Activated naive CD4-positive, alpha-beta T cell treated with anti-CD3 and anti-CD28 coated beads for 36 hours (primary cell): ENCODE data around the gene EMX2. TPM values are rescaled to one million over a fixed set of nuclear protein-coding genes. Genes with fewer than 3 reads are reported as not detected.

ENCODE experiments used
- CTCF ChIA-PET: fragments of 350-600 bp; sonication (Branson Sonifier 250); formaldehyde crosslinking; loops from one replicate; lab custom pipeline; 2021; ENCODE audit warnings: antibody characterized with exemption; lab: Charles Lee
- DNase-seq: peaks from one replicate; pipeline ENCODE4 v3.0.0-alpha.2; 2020
- H3K27ac Mint-ChIP-seq: one replicate; pipeline ENCODE4 v1.8.0; 2021; ENCODE audit warnings: mild to moderate bottlenecking, mixed read lengths
- H3K27me3 Mint-ChIP-seq: one replicate; pipeline ENCODE4 v1.8.0; 2021; ENCODE audit warnings: low read depth, mixed read lengths
- H3K36me3 Mint-ChIP-seq: one replicate; pipeline ENCODE4 v1.8.0; 2021; ENCODE audit warnings: low read depth, mixed read lengths
- H3K4me1 Mint-ChIP-seq: one replicate; pipeline ENCODE4 v1.8.0; 2021; ENCODE audit warnings: low read depth, mixed read lengths
- H3K4me3 Mint-ChIP-seq: one replicate; pipeline ENCODE4 v1.8.0; 2021; ENCODE audit warnings: mild to moderate bottlenecking, moderate library complexity, mixed read lengths
- H3K9me3 Mint-ChIP-seq: one replicate; pipeline ENCODE4 v1.8.0; 2021; ENCODE audit warnings: mixed read lengths
- intact Hi-C: fragments of 100-400 bp; cut with micrococcal nuclease; formaldehyde crosslinking; loops from one replicate; pipeline ENCODE4 v1.15.1; 2023
- total RNA-seq, 2 experiments: library from RNA; stranded (reverse); gene quantifications; one replicate each; pipeline ENCODE4 v1.2.3, GENCODE V29; 2021

Gene EMX2
- total RNA-seq, 2 experiments from 2014 or later = not detected

GRCh38 chr10:117540640-117541404 lies 1.7 kb upstream of the EMX2 start:
- no peak overlapping the region for H3K4me3 Mint-ChIP-seq
- CTCF ChIA-PET = interaction anchor here (0.6 kb wide), 1 partner anchor 332 kb away, joined by 4 read pairs; no protein-coding TSS in a partner anchor
- no peaks in the 10 kb centered on the region for H3K9me3 Mint-ChIP-seq
- no peaks in the 10 kb centered on the region for H3K36me3 Mint-ChIP-seq
- H3K4me1 Mint-ChIP-seq = peaks cover 28% of the 10 kb centered on the region
- H3K27me3 Mint-ChIP-seq = peaks cover 72% of the 10 kb centered on the region
- no peak overlapping the region for H3K27ac Mint-ChIP-seq
- DNase-seq = no peak
- intact Hi-C loops = loop anchor here (5.0 to 10.0 kb wide), 3 partner anchors 144 to 376 kb away; partner anchors contain the start of gene PDZD8

GRCh38 chr10:117541405-117541908 lies 1.1 kb upstream of the EMX2 start:
- no peak overlapping the region for H3K27ac Mint-ChIP-seq

GRCh38 chr10:117541909-117542705 lies 439 bp upstream of the EMX2 start:
- peak; percentile 38 for DNase-seq
- Mint-ChIP-seq H3K4me3 (peak overlapping the region; percentile 27), H3K4me1 (peaks cover 36% of the 10 kb centered on the region), H3K36me3 (no peaks in the 10 kb centered on the region), H3K27ac (no peak overlapping the region), H3K27me3 (peaks cover 72% of the 10 kb centered on the region), H3K9me3 (no peaks in the 10 kb centered on the region)
- CTCF ChIA-PET = interaction anchor here (1.7 kb wide), 1 partner anchor 9 kb away, joined by 3 read pairs; no protein-coding TSS in a partner anchor
- intact Hi-C loops = loop anchor here (5.0 to 10.0 kb wide), 3 partner anchors 143 to 377 kb away; partner anchors contain the start of gene PDZD8

More at GRCh38 chr10:117541405-117541908, 1.1 kb upstream of the EMX2 start:
- Mint-ChIP-seq H3K4me1 (peaks cover 33% of the 10 kb centered on the region), H3K27me3 (peaks cover 71% of the 10 kb centered on the region), H3K9me3 (no peaks in the 10 kb centered on the region), H3K36me3 (no peaks in the 10 kb centered on the region), H3K4me3 (no peak overlapping the region)
- DNase-seq = no peak
- intact Hi-C loops = loop anchor here (5.0 to 10.0 kb wide), 3 partner anchors 143 to 377 kb away; partner anchors contain the start of gene PDZD8
- CTCF ChIA-PET = no interaction called here

GRCh38 chr10:117543225-117544003 lies 868 bp downstream of the EMX2 start:
- Mint-ChIP-seq H3K4me3 (peak overlapping the region; percentile 53), H3K27me3 (peaks cover 76% of the 10 kb centered on the region), H3K9me3 (no peaks in the 10 kb centered on the region), H3K4me1 (peaks cover 44% of the 10 kb centered on the region), H3K36me3 (no peaks in the 10 kb centered on the region), H3K27ac (no peak overlapping the region)
- intact Hi-C loops = loop anchor here (1.0 to 10.0 kb wide), 5 partner anchors 10 to 405 kb away; partner anchors contain the start of genes PDZD8 and VAX1
- CTCF ChIA-PET = interaction anchor here (1.7 kb wide), 1 partner anchor 11 kb away, joined by 3 read pairs; no protein-coding TSS in a partner anchor
- peak; percentile 39 for DNase-seq

- H3K4me1 Mint-ChIP-seq = peaks cover 45% of the 10 kb centered on the region
- CTCF ChIA-PET = no interaction called here
- no peaks in the 10 kb centered on the region for H3K36me3 Mint-ChIP-seq
- peak overlapping the region; percentile 53 for H3K4me3 Mint-ChIP-seq
- intact Hi-C loops = loop anchor here (1.0 to 10.0 kb wide), 5 partner anchors 11 to 405 kb away; partner anchors contain the start of genes PDZD8 and VAX1
- DNase-seq = no peak
- H3K27ac Mint-ChIP-seq = no peak overlapping the region
- no peaks in the 10 kb centered on the region for H3K9me3 Mint-ChIP-seq
- H3K27me3 Mint-ChIP-seq = peaks cover 75% of the 10 kb centered on the region
Observed at GRCh38 chr10:117544004-117544701, 1.6 kb downstream of the EMX2 start.

GRCh38 chr10:117544711-117545140 lies 2.2 kb downstream of the EMX2 start:
- H3K4me3 Mint-ChIP-seq = no peak overlapping the region
- peaks cover 45% of the 10 kb centered on the region for H3K4me1 Mint-ChIP-seq
- H3K27me3 Mint-ChIP-seq = peaks cover 76% of the 10 kb centered on the region
- DNase-seq = no peak
- no peak overlapping the region for H3K27ac Mint-ChIP-seq
- no peaks in the 10 kb centered on the region for H3K36me3 Mint-ChIP-seq
- H3K9me3 Mint-ChIP-seq = no peaks in the 10 kb centered on the region
- intact Hi-C loops = loop anchor here (1.0 to 10.0 kb wide), 6 partner anchors 11 to 503 kb away; partner anchors contain the start of genes PDZD8, RAB11FIP2 and VAX1
- CTCF ChIA-PET = no interaction called here

GRCh38 chr10:117545141-117546019 lies 2.8 kb downstream of the EMX2 start:
- Mint-ChIP-seq H3K36me3 (no peaks in the 10 kb centered on the region), H3K4me1 (peaks cover 45% of the 10 kb centered on the region), H3K4me3 (no peak overlapping the region), H3K27me3 (peaks cover 78% of the 10 kb centered on the region), H3K9me3 (no peaks in the 10 kb centered on the region), H3K27ac (no peak overlapping the region)
- intact Hi-C loops = loop anchor here (2.0 to 10.0 kb wide), 4 partner anchors 139 to 502 kb away; partner anchors contain the start of genes RAB11FIP2 and VAX1
- DNase-seq = no peak
- CTCF ChIA-PET = interaction anchor here (0.6 kb wide), 1 partner anchor 565 kb away, joined by 3 read pairs; no protein-coding TSS in a partner anchor

- Mint-ChIP-seq H3K4me1 (peaks cover 45% of the 10 kb centered on the region), H3K9me3 (no peaks in the 10 kb centered on the region), H3K36me3 (no peaks in the 10 kb centered on the region), H3K27ac (no peak overlapping the region), H3K27me3 (peaks cover 77% of the 10 kb centered on the region), H3K4me3 (no peak overlapping the region)
- CTCF ChIA-PET = interaction anchor here (0.6 kb wide), 1 partner anchor 566 kb away, joined by 3 read pairs; no protein-coding TSS in a partner anchor
- DNase-seq = no peak
- intact Hi-C loops = loop anchor here (5.0 to 10.0 kb wide), 3 partner anchors 139 to 501 kb away; partner anchors contain the start of gene RAB11FIP2
Observed at GRCh38 chr10:117546020-117546580, 3.6 kb downstream of the EMX2 start.

GRCh38 chr10:117546581-117547015 lies 4.1 kb downstream of the EMX2 start:
- intact Hi-C loops = loop anchor here (5.0 to 10.0 kb wide), 3 partner anchors 138 to 501 kb away; partner anchors contain the start of gene RAB11FIP2
- peaks cover 44% of the 10 kb centered on the region for H3K4me1 Mint-ChIP-seq
- DNase-seq = no peak
- peaks cover 78% of the 10 kb centered on the region for H3K27me3 Mint-ChIP-seq
- H3K4me3 Mint-ChIP-seq = no peak overlapping the region
- H3K27ac Mint-ChIP-seq = no peak overlapping the region
- no peaks in the 10 kb centered on the region for H3K9me3 Mint-ChIP-seq
- CTCF ChIA-PET = interaction anchor here (1.2 to 1.4 kb wide), 2 partner anchors 8 to 10 kb away, joined by 3 read pairs; no protein-coding TSS in a partner anchor
- H3K36me3 Mint-ChIP-seq = no peaks in the 10 kb centered on the region
